Measurements from ENCODE around the gene MAD2L1BP.
A peak's percentile ranks its signal among the peaks of the same experiment; 100 is the strongest.

MAD2L1BP gene

GRCh38 chr6:43668151-43669028 is 32.8 kb downstream of the MAD2L1BP start:
- TF ChIP-seq, protein P1, sequence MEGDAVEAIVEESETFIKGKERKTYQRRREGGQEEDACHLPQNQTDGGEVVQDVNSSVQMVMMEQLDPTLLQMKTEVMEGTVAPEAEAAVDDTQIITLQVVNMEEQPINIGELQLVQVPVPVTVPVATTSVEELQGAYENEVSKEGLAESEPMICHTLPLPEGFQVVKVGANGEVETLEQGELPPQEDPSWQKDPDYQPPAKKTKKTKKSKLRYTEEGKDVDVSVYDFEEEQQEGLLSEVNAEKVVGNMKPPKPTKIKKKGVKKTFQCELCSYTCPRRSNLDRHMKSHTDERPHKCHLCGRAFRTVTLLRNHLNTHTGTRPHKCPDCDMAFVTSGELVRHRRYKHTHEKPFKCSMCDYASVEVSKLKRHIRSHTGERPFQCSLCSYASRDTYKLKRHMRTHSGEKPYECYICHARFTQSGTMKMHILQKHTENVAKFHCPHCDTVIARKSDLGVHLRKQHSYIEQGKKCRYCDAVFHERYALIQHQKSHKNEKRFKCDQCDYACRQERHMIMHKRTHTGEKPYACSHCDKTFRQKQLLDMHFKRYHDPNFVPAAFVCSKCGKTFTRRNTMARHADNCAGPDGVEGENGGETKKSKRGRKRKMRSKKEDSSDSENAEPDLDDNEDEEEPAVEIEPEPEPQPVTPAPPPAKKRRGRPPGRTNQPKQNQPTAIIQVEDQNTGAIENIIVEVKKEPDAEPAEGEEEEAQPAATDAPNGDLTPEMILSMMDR (IDR thresholded peaks at IDR 0.05; ENCODE audit: insufficient read depth, missing control alignments) = peak; percentile 62
- FAIRE-seq (no peak), DNase-seq (ENCODE audit: insufficient read length, low spot score) (no peak)

GRCh38 chr6:43669050-43669921 is 33.6 kb downstream of the MAD2L1BP start:
- no peak for DNase-seq (ENCODE audit: insufficient read length, low spot score)
- TF ChIP-seq, protein P1 (IDR thresholded peaks at IDR 0.05; ENCODE audit: insufficient read depth, missing control alignments) = no peak
- FAIRE-seq = no peak

- no peak for DNase-seq (ENCODE audit: insufficient read length, low spot score)
- TF ChIP-seq, protein P1 (IDR thresholded peaks at IDR 0.05; ENCODE audit: insufficient read depth, missing control alignments) = no peak
- no peak for FAIRE-seq
Measured at GRCh38 chr6:43669922-43670622, 34.4 kb downstream of the MAD2L1BP start.

DNA sequence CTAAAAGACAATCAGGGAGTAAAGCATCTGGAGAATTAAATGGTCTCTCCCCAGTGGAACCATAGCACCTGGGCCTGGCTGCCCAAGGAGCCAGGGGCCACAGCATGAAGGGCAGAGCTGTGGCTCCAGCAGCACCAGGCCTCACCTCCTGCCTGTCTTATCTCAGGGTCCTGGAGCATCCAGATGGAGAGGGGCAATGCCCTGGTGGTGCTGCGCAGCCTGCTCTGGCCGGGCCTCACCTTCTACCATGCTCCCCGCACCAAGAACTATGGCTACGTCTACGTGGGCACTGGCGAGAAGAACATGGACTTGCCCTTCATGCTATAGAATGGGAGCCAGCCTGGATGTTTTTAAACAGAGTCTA is 35.0 kb downstream of the MAD2L1BP start:
- FAIRE-seq = no peak
- no peak for DNase-seq (ENCODE audit: insufficient read length, low spot score)
- TF ChIP-seq, protein P1 (IDR thresholded peaks at IDR 0.05; ENCODE audit: insufficient read depth, missing control alignments) = no peak

- FAIRE-seq (no peak), DNase-seq (ENCODE audit: insufficient read length, low spot score) (no peak)
- TF ChIP-seq, protein P1 (IDR thresholded peaks at IDR 0.05; ENCODE audit: insufficient read depth, missing control alignments) = no peak
Measured at GRCh38 chr6:43671011-43671800, 35.6 kb downstream of the MAD2L1BP start.

Data from D721Med (cell line).